ENCODE data around the gene FUT1.

DNA sequence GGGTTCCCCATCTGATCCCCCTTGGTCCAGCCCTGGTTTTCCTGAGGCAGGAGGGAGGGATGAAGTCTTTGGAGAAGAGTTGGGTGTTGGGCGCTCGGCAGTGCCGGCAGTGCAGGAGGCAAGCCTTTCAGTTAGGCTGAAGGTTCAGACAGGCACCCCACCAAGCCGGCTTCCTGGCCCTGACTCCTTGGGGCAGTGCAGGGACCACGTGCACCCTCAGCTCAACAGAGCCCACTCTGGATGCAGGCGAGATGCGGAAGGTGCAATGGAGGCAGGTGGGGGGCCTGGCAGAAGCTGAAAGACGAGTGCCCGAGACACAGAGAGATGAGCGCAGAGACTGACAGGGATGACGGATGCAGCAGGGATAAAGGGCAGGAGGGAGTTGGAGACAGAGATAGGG, 44.0 kb downstream of the FUT1 start:
- TF ChIP-seq, protein P1, sequence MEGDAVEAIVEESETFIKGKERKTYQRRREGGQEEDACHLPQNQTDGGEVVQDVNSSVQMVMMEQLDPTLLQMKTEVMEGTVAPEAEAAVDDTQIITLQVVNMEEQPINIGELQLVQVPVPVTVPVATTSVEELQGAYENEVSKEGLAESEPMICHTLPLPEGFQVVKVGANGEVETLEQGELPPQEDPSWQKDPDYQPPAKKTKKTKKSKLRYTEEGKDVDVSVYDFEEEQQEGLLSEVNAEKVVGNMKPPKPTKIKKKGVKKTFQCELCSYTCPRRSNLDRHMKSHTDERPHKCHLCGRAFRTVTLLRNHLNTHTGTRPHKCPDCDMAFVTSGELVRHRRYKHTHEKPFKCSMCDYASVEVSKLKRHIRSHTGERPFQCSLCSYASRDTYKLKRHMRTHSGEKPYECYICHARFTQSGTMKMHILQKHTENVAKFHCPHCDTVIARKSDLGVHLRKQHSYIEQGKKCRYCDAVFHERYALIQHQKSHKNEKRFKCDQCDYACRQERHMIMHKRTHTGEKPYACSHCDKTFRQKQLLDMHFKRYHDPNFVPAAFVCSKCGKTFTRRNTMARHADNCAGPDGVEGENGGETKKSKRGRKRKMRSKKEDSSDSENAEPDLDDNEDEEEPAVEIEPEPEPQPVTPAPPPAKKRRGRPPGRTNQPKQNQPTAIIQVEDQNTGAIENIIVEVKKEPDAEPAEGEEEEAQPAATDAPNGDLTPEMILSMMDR (IDR thresholded peaks at IDR 0.05 in 2 of 3, conservative IDR thresholded peaks at IDR 0.05 in 1 of 3; ENCODE audit: insufficient read depth in 2 of 3, low read depth in 1 of 3, low read length in 3 of 3) = no peak
- TF ChIP-seq NUFIP1 (IDR thresholded peaks at IDR 0.05; ENCODE audit: partially characterized antibody) (no peak), HDAC8 (tag; IDR thresholded peaks at IDR 0.05) (no peak), POLR2H (tag; IDR thresholded peaks at IDR 0.05; ENCODE audit: low read depth) (no peak), EZH2 (IDR thresholded peaks at IDR 0.05; ENCODE audit: borderline replicate concordance, low read depth, low read length) (no peak), PHF8 (IDR thresholded peaks at IDR 0.05; ENCODE audit: borderline replicate concordance, low read length) (no peak), KLF6 (CRISPR knock-in tag; IDR thresholded peaks at IDR 0.05; ENCODE audit: borderline replicate concordance) (no peak), TAF1 (IDR thresholded peaks at IDR 0.05; ENCODE audit: control insufficient read depth, extremely low read depth, insufficient read depth, low read length, severe bottlenecking) (no peak), YY1 (IDR thresholded peaks at IDR 0.05; ENCODE audit: borderline replicate concordance in 1 of 3, control insufficient read depth in 1 of 3, extremely low read depth in 1 of 3, insufficient read depth in 3 of 3, insufficient read length in 1 of 3, insufficient replicate concordance in 2 of 3, low read depth in 1 of 3, low read length in 2 of 3) (no peak)
- TF ChIP-seq, protein P2, sequence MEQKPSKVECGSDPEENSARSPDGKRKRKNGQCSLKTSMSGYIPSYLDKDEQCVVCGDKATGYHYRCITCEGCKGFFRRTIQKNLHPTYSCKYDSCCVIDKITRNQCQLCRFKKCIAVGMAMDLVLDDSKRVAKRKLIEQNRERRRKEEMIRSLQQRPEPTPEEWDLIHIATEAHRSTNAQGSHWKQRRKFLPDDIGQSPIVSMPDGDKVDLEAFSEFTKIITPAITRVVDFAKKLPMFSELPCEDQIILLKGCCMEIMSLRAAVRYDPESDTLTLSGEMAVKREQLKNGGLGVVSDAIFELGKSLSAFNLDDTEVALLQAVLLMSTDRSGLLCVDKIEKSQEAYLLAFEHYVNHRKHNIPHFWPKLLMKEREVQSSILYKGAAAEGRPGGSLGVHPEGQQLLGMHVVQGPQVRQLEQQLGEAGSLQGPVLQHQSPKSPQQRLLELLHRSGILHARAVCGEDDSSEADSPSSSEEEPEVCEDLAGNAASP (IDR thresholded peaks at IDR 0.05) = no peak

Data from K562 (cell line).